ENCODE data around the gene SRSF3.
"Not testable (repeated sequence)": the region's sequence is repeated elsewhere in the genome, so short reads cannot be mapped to it uniquely, and the experiment has no call there.

The SRSF3 gene

DNA sequence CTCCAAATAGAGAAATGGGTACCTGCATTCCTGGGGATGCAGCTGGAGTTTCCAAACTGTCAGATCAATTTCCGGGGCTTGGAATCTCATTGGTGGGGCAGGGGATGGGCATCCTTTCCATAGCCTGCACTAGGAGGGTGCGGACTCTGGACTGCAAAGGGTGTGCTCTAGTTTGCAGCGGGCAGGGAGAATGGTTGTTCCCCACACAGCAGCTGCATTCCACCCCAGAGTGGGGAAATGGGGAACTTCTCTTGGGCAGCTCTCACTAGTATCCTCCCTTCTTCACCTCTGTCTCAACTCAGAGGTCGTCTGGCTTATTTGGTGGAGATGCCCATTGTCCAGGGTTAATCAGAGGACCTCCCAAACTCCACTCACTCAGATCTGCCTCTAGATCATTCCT, 49.8 kb downstream of the SRSF3 start:
- no peak for DNase-seq (ENCODE audit: low read depth in 2 of 3, low spot score in 1 of 3)

DNA sequence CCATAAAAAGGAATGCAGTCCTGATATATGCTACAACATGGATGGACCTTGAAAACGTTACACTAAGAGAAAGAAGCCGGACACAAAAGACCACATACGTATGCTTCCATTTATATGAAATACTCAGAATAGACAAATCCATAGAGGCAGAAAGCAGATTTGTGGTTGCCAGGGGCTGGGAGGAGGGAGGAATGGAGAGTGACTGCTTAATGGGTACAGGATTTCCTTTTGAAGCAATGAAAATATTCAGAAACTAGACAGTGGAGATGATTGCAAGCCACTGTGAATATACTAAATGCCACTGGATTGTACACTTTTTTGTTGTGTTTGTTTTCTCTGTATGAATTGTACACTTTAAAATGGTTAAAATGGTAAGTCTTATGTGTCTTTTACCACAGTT, 54.9 kb downstream of the SRSF3 start:
- no peak for DNase-seq (ENCODE audit: low read depth in 2 of 3, low spot score in 1 of 3)

DNA sequence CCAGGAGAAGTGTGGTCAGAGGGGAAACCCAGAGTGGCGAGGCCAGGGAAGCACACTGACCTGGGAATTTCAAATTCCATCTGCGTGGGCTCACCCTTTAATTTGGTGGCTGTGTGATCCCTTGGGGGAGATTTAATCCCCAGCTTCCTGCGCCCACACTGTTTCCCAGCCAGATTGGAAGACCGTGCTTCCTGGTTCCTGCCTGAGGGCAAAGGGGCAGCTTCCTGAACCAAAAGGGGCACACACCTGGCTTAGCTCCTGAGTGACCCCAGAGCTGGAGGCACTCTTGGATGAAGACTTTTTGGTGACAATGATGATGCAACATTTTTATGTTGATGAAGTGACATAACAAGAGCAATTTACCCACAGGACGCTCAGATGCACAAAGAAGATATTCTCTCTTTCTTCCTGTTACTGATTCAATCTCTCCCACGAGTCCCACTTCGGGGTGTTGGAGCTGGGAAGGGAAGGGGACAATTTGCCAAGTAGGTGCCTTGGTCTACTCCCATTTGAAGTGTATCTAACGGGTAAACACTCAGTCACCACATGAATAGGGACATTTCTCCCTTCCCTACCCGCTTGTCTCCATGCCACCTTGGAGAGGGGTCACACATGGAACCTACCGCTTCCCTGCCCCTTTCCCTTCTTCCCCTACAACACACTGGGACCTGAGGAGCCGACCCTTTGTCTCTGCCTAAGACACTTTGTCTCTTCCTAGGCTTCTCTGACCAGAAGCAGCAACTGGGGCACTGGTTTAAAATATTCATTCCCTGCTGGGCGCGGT, 55.7 kb downstream of the SRSF3 start:
- no peak for DNase-seq (ENCODE audit: low read depth in 2 of 3, low spot score in 1 of 3)

DNA sequence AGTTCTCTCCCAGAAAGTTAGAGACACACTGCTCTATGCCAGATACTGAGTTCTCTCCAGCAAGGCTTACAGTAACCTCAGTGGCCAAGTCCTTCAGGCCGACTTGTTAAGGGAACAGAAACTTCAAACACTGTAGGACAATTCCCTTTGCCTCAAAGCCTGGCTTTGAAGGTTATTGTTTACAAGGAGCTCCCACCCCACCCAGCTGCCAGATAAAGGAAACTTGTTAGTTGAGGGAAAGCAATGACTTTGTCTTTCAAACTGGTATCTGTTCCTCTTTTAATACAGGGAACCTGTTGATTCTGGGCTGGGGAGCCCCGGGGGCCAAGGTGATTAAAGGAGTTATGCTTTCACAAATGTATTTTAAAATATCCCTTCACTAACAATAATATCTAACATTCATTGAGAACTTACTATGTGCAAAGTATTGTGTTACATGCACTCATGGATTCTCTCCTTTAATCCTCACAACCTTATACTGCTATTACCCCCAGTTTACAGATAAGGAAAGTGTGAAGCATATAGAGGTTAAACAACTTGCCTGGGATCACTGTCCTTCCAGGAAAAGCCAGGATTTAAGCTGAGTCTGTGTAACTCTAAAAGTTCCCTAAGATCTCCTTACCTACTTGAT, 56.8 kb downstream of the SRSF3 start:
- no peak for DNase-seq (ENCODE audit: low read depth in 2 of 3, low spot score in 1 of 3)

DNA sequence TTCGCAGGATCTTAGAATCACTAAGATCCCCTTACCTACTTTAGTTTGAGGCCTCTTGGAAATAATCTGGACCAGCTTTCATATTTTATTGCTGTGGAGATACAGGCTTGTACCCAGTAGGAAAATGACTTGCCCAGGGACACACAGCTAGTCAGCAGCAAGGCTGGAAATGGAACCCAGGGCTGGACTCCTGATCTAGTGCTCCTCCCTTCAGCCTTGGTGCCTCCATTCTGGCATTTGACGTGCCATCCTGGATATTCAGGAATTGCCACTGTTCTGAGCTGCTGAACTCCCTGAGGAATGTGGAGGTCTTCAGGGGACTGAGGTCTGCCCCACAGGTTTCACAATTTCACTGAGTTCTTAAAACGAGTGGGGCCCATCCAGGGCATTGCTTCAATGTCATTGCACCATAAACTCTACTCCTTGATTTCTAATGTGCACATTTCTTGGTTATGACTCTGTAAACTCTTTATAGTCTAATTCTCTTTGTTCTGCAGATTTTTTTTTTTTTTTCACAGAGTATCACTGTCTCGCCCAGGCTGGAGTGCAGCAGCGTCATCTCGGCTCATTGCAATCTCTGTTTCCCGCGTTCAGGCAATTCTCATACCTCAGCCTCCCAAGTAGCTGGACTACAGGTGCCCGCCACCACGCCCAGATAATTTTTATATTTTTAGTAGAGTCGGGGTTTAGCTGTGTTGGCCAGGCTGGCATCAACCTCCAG, 57.7 kb downstream of the SRSF3 start:
- no peak for DNase-seq (ENCODE audit: low read depth in 2 of 3, low spot score in 1 of 3)

DNA sequence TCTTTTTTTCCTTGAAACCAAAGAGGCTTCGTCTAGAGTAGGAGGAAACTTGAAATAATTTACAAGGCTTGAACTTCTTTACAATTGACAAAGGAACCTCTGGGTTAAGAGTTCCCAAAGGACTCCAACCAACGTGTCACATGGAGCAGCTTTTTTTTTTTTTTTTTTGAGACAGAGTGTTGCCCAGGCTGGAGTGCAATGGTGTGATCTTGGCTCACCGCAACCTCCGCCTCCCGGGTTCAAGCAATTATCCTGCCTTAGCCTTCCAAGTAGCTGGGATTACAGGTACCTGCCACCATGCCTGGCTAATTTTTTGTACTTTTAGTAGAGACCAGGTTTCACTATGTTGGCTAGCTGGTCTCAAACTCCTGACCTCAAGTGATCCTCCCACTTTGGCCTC, 60.3 kb downstream of the SRSF3 start:
- not testable (repeated sequence) for DNase-seq (ENCODE audit: low read depth in 2 of 3, low spot score in 1 of 3)
